OCI-LY3 (cell line): ENCODE results near the gene ARID1B.
A peak's percentile ranks its signal among the peaks of the same experiment; 100 is the strongest.

Source experiments
- H2AFZ ChIP-seq: fragments of 200-600, 300-600 bp; shearing (Covaris generic); 2 replicates; pipeline ENCODE4 v1.6.0; 2014; ENCODE audit warnings: antibody characterized with exemption, low read depth, low read length
- H3K27ac ChIP-seq: fragments of 200-600, 300-600 bp; sonication (generic); 2 replicates; pipeline ENCODE4 v1.5.1; 2014; ENCODE audit warnings: mild to moderate bottlenecking, low read length, moderate library complexity, mixed read lengths
- H3K27me3 ChIP-seq: fragments of 200-600, 300-600 bp; sonication (generic); 2 replicates; pipeline ENCODE4 v1.6.1; 2014; ENCODE audit warnings: low read depth, low read length, mixed read lengths
- H3K36me3 ChIP-seq: fragments of 200-600, 300-600 bp; sonication (generic); replicated peaks from 2 replicates; pipeline ENCODE3; 2014; ENCODE audit warnings: low read depth, low read length, mixed read lengths
- H3K4me1 ChIP-seq: fragments of 300-600, 200-600 bp; sonication (generic); 2 replicates; pipeline ENCODE4 v1.6.1; 2014; ENCODE audit warnings: low read length, mixed read lengths
- H3K4me2 ChIP-seq: fragments of 200-600, 300-600 bp; sonication (generic); 2 replicates; pipeline ENCODE4 v1.6.1; 2014; ENCODE audit warnings: low read length, mixed read lengths
- H3K4me3 ChIP-seq: fragments of 300-600, 200-600 bp; sonication (generic); 2 replicates; pipeline ENCODE4 v1.5.1; 2014; ENCODE audit warnings: antibody characterized with exemption, mild to moderate bottlenecking, low read length, moderate library complexity
- H3K79me2 ChIP-seq: fragments of 300-600, 200-600 bp; shearing (Covaris generic); 2 replicates; pipeline ENCODE4 v1.6.1; 2014; ENCODE audit warnings: mild to moderate bottlenecking, low read length, mixed read lengths
- H3K9ac ChIP-seq: fragments of 300-600, 200-600 bp; shearing (Covaris generic); 2 replicates; pipeline ENCODE4 v1.6.0; 2014; ENCODE audit warnings: mild to moderate bottlenecking, low read length, moderate library complexity
- H3K9me3 ChIP-seq: fragments of 200-600, 300-600 bp; shearing (Covaris generic); 2 replicates; pipeline ENCODE4 v1.6.1; 2014; ENCODE audit warnings: low read length, mixed read lengths; ENCODE audit not compliant: insufficient read depth
- H4K20me1 ChIP-seq: fragments of 200-600, 300-600 bp; sonication (generic); 2 replicates; pipeline ENCODE4 v1.6.1; 2016; ENCODE audit warnings: low read length, mixed read lengths; ENCODE audit not compliant: insufficient read depth
- CTCF ChIP-seq: fragments of 200-600, 300-600 bp; sonication (generic); IDR thresholded peaks from 2 replicates; pipeline ENCODE4 v1.5.1; 2014; ENCODE audit warnings: antibody characterized with exemption, low read length, low read depth
- EZH2phosphoT487 ChIP-seq: fragments of 200-600 bp; shearing (Covaris generic); IDR thresholded peaks from 2 replicates; pipeline ENCODE4 v1.6.1; 2018; ENCODE audit warnings: antibody characterized with exemption, mixed run types, low read depth

ARID1B gene

GRCh38 chr6:156807028-156807427 is 29.9 kb downstream of the ARID1B start:
- Histone ChIP-seq H3K27me3 (no peaks in the 10 kb centered on the region), H3K36me3 (peaks cover 5% of the 10 kb centered on the region), H2AFZ (no peak overlapping the region), H3K9me3 (no peaks in the 10 kb centered on the region), H3K4me2 (no peak overlapping the region), H3K4me1 (peaks cover 32% of the 10 kb centered on the region), H4K20me1 (peaks cover 39% of the 10 kb centered on the region), H3K9ac (no peak overlapping the region), H3K4me3 (no peak overlapping the region), H3K27ac (no peak overlapping the region), H3K79me2 (peaks cover 94% of the 10 kb centered on the region)
- TF ChIP-seq EZH2phosphoT487 (no peak), CTCF (no peak)

GRCh38 chr6:156807795-156808194 is 30.6 kb downstream of the ARID1B start:
- H3K27ac ChIP-seq, result no peak overlapping the region
- TF ChIP-seq EZH2phosphoT487, result no peak
- TF ChIP-seq CTCF, result no peak
- H3K4me3 ChIP-seq, result no peak overlapping the region
- peaks cover 5% of the 10 kb centered on the region for H3K36me3 ChIP-seq
- H3K4me1 ChIP-seq, result peaks cover 32% of the 10 kb centered on the region
- no peaks in the 10 kb centered on the region for H3K9me3 ChIP-seq
- H3K79me2 ChIP-seq, result peaks cover 95% of the 10 kb centered on the region
- peaks cover 38% of the 10 kb centered on the region for H4K20me1 ChIP-seq
- H3K27me3 ChIP-seq, result no peaks in the 10 kb centered on the region
- H3K4me2 ChIP-seq, result peak overlapping the region; percentile 68
- H2AFZ ChIP-seq, result no peak overlapping the region
- no peak overlapping the region for H3K9ac ChIP-seq

GRCh38 chr6:156808287-156808686 is 31.1 kb downstream of the ARID1B start:
- no peak overlapping the region for H3K9ac ChIP-seq
- no peaks in the 10 kb centered on the region for H3K9me3 ChIP-seq
- no peak overlapping the region for H3K27ac ChIP-seq
- peaks cover 93% of the 10 kb centered on the region for H3K79me2 ChIP-seq
- H3K36me3 ChIP-seq, result peaks cover 5% of the 10 kb centered on the region
- peak overlapping the region; percentile 68 for H3K4me2 ChIP-seq
- TF ChIP-seq CTCF (no peak), EZH2phosphoT487 (no peak)
- H4K20me1 ChIP-seq, result peaks cover 38% of the 10 kb centered on the region
- H3K27me3 ChIP-seq, result no peaks in the 10 kb centered on the region
- no peak overlapping the region for H2AFZ ChIP-seq
- H3K4me1 ChIP-seq, result peaks cover 32% of the 10 kb centered on the region
- H3K4me3 ChIP-seq, result no peak overlapping the region

GRCh38 chr6:156809034-156809433 is 31.9 kb downstream of the ARID1B start:
- H3K9ac ChIP-seq, result no peak overlapping the region
- peaks cover 93% of the 10 kb centered on the region for H3K79me2 ChIP-seq
- peaks cover 41% of the 10 kb centered on the region for H4K20me1 ChIP-seq
- H3K4me3 ChIP-seq, result peak overlapping the region; percentile 23; the same call in 1 of the 2 replicates
- no peak for TF ChIP-seq EZH2phosphoT487
- no peak for TF ChIP-seq CTCF
- H3K27ac ChIP-seq, result 0 out of 2 replicates have a peak overlapping the region, but pooled peaks have one; percentile 48
- peaks cover 32% of the 10 kb centered on the region for H3K4me1 ChIP-seq
- no peak overlapping the region for H2AFZ ChIP-seq
- H3K36me3 ChIP-seq, result peaks cover 5% of the 10 kb centered on the region
- H3K9me3 ChIP-seq, result no peaks in the 10 kb centered on the region
- H3K4me2 ChIP-seq, result peak overlapping the region; percentile 68
- H3K27me3 ChIP-seq, result no peaks in the 10 kb centered on the region
